Endodermal cell (in vitro differentiated cells): ENCODE measurements around the gene BRWD1. TPM values are rescaled to one million over a fixed set of nuclear protein-coding genes. Genes with fewer than 3 reads are reported as not detected.

Experiments
- DNase-seq: peaks from one replicate; pipeline ENCODE4 v3.0.0-alpha.2; 2017
- H3K27ac ChIP-seq: 2 replicates; pipeline ENCODE4 v1.5.1; 2013; ENCODE audit warnings: mild to moderate bottlenecking, low read depth, low read length, moderate library complexity
- H3K27me3 ChIP-seq: 2 replicates; pipeline ENCODE4 v1.6.1; 2013; ENCODE audit warnings: mild to moderate bottlenecking, low read length, moderate library complexity; ENCODE audit not compliant: insufficient read depth, control insufficient read depth, poor library complexity, severe bottlenecking
- H3K36me3 ChIP-seq: 2 replicates; pipeline ENCODE4 v1.7.0; 2013; ENCODE audit warnings: mild to moderate bottlenecking, low read length, moderate library complexity; ENCODE audit not compliant: control insufficient read depth, insufficient read depth
- H3K4me1 ChIP-seq: one replicate; pipeline ENCODE4 v1.7.0; 2013; ENCODE audit warnings: low read length; ENCODE audit not compliant: control insufficient read depth, insufficient read depth
- H3K4me3 ChIP-seq: 2 replicates; pipeline ENCODE4 v1.5.1; 2013; ENCODE audit warnings: mild to moderate bottlenecking, low read length, moderate library complexity
- H3K9ac ChIP-seq: 2 replicates; pipeline ENCODE4 v1.6.1; 2013; ENCODE audit warnings: mild to moderate bottlenecking, low read length, moderate library complexity; ENCODE audit not compliant: poor library complexity, severe bottlenecking; ENCODE audit errors: extremely low read depth
- H3K9me3 ChIP-seq: 2 replicates; pipeline ENCODE4 v1.6.1; 2013; ENCODE audit warnings: mild to moderate bottlenecking, low read length, moderate library complexity; ENCODE audit not compliant: control insufficient read depth
- H3K27ac Mint-ChIP-seq: 2 replicates; pipeline ENCODE4 v1.8.0; 2020; ENCODE audit warnings: mixed read lengths
- H3K27me3 Mint-ChIP-seq: 2 replicates; pipeline ENCODE4 v1.8.0; 2021; ENCODE audit warnings: mild to moderate bottlenecking, mixed read lengths; ENCODE audit not compliant: insufficient read depth
- H3K36me3 Mint-ChIP-seq: 2 replicates; pipeline ENCODE4 v1.8.0; 2020; ENCODE audit warnings: low read depth, mixed read lengths
- H3K4me1 Mint-ChIP-seq: 2 replicates; pipeline ENCODE4 v1.8.0; 2020; ENCODE audit warnings: mixed read lengths
- H3K4me3 Mint-ChIP-seq: 2 replicates; pipeline ENCODE4 v1.8.0; 2020; ENCODE audit warnings: mild to moderate bottlenecking, moderate library complexity, mixed read lengths
- H3K9me3 Mint-ChIP-seq: 2 replicates; pipeline ENCODE4 v1.8.0; 2020; ENCODE audit warnings: mild to moderate bottlenecking, mixed read lengths
- WGBS, 2 experiments: methylation state at CpG; one replicate each; pipeline versions ENCODE4 v1.1.5 to v1.1.7; 2013; ENCODE audit warnings: missing lambda C conversion rate in 2 of 2, mixed read lengths in 1 of 2; ENCODE audit not compliant: insufficient coverage in 1 of 2, insufficient read length in 1 of 2; 5-methylcytosine and 5-hydroxymethylcytosine counted together
- long read RNA-seq, 4 experiments: library from polyadenylated mRNA in 2 of 4; library from RNA in 1 of 4; library from capped mRNA in 1 of 4; stranded (forward) in 3 of 4; unstranded in 1 of 4; transcript quantifications; one replicate each; pipeline ENCODE4 v2.0.0, GENCODE V29; 2020 to 2021; ENCODE audit warnings: inconsistent platforms in 1 of 4
- polyA plus RNA-seq, 2 experiments: library from polyadenylated mRNA; stranded (reverse); fragments of 50-300 nt; gene quantifications; one replicate each; pipeline ENCODE4 v1.2.3, GENCODE V29; 2013
- total RNA-seq, 2 donors: library from RNA; stranded (reverse); fragmentation: NEBNext Ultra II Directional in 1 of 2; extraction: Animal tissue kit (Norgen Biotek cat#: 25700) in 1 of 2; gene quantifications; 2 replicates in 1 of 2; 3 replicates in 1 of 2; pipeline ENCODE4 v1.2.1, GENCODE V29; 2021
- TF ChIP-seq, protein P1 (sequence below): fragments of 200-600 bp; sonication (generic); conservative IDR thresholded peaks from 2 replicates; pipeline ENCODE4 v1.5.0; 2021; ENCODE audit warnings: antibody characterized with exemption, mild to moderate bottlenecking

The BRWD1 gene
- total RNA-seq, result 10 to 100 TPM; 64.7 to 76.1 TPM
- 34.1 TPM for polyA plus RNA-seq (2013, experiment 1 of 2)
- polyA plus RNA-seq (2013, experiment 2 of 2), result 33.0 TPM
- long read RNA-seq, experiment 1, partial matches to known transcripts, result 1 of 12 reads
- long read RNA-seq, experiment 1, other reads (novel, unspliced or antisense), result 10 of 12 reads
- long read RNA-seq, experiment 2, full-length matches to known transcripts, result 84 of 117 reads
- long read RNA-seq, experiment 2, partial matches to known transcripts, result 15 of 117 reads
- long read RNA-seq, experiment 2, other reads (novel, unspliced or antisense), result 18 of 117 reads
- long read RNA-seq, experiment 3, full-length matches to known transcripts, result 60 of 198 reads
- long read RNA-seq, experiment 3, partial matches to known transcripts, result 120 of 198 reads
- long read RNA-seq, experiment 3, other reads (novel, unspliced or antisense), result 18 of 198 reads
- long read RNA-seq, experiment 4, partial matches to known transcripts, result 5 of 5 reads
- long read RNA-seq, experiment 4, other reads (novel, unspliced or antisense), result 0 of 5 reads

DNA sequence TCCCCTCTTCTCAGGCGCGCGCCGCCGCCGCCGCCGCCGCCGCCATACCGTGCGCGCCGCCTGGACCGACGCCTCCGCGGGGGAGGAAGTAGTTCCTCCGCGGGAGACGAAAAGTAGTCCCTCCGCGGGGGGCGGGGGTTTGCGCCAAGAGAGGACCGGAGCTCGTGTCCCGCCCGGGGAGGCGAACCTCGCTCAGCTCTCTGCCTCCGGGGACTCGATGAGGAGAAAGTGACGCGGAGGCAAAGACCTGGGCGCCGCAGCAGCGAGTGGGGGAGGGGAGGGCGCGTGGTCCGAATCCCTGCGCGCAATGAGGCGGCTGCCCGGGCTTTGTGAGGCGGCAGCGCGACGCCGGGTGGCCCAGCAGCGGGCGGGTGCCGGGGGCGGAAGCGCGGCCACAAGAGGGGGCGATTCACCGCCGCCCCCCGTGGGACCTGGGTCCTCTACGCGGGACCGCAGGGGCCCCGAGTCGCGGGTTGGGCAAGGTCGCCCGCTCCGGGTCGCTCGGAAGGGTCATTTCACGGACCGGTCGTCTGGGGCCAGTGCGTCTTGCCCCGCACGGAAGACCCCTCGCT lies at the start of gene BRWD1:
Gene BRWD1, minus strand, starts transcription at position 62 of the 572 bp plus-strand sequence. CDS start 141 bp downstream, outside the sequence.
- no peaks in the 10 kb centered on the region for H3K9me3 ChIP-seq
- H3K9ac ChIP-seq, result peak within 1 kb of the TSS; percentile 88
- no peaks in the 10 kb centered on the region for H3K27me3 Mint-ChIP-seq
- TF ChIP-seq, protein P1, sequence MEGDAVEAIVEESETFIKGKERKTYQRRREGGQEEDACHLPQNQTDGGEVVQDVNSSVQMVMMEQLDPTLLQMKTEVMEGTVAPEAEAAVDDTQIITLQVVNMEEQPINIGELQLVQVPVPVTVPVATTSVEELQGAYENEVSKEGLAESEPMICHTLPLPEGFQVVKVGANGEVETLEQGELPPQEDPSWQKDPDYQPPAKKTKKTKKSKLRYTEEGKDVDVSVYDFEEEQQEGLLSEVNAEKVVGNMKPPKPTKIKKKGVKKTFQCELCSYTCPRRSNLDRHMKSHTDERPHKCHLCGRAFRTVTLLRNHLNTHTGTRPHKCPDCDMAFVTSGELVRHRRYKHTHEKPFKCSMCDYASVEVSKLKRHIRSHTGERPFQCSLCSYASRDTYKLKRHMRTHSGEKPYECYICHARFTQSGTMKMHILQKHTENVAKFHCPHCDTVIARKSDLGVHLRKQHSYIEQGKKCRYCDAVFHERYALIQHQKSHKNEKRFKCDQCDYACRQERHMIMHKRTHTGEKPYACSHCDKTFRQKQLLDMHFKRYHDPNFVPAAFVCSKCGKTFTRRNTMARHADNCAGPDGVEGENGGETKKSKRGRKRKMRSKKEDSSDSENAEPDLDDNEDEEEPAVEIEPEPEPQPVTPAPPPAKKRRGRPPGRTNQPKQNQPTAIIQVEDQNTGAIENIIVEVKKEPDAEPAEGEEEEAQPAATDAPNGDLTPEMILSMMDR, result peak; percentile 61
- H3K27ac ChIP-seq, result peak within 1 kb of the TSS; percentile 98
- peaks cover 29% of the 10 kb centered on the region for H3K36me3 ChIP-seq
- 0% methylated on average over 29 to 78 of the region's 78 CpGs for WGBS, 2 experiments
- peaks cover 13% of the 10 kb centered on the region for H3K4me1 Mint-ChIP-seq
- H3K27me3 ChIP-seq, result no peaks in the 10 kb centered on the region
- H3K4me3 Mint-ChIP-seq, result peak within 1 kb of the TSS; percentile 74
- no peaks in the 10 kb centered on the region for H3K9me3 Mint-ChIP-seq
- peaks cover 41% of the 10 kb centered on the region for H3K36me3 Mint-ChIP-seq
- H3K27ac Mint-ChIP-seq, result peak within 1 kb of the TSS; percentile 97
- DNase-seq, result peak; percentile 91
- H3K4me1 ChIP-seq, result no peaks in the 10 kb centered on the region
- H3K4me3 ChIP-seq, result peak within 1 kb of the TSS; percentile 89

DNA sequence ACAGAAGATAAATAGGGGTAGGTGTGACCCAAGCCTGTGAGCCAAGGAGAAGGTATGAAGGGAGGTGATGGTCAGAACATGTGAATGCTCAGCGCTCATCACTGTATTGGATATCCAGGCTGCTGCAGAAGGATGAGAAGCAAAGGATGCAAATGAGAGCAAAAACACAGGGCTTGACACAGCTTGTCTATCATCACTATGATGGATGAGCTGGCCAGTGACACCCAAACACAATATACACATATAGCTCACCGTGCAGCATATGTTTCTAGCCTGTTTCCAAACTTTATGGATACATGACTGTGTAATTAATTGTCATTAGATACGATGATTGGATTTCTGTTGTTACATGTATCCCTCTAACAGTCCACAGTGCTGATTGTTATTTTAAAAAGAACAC lies 49.3 kb upstream of the BRWD1 start:
- TF ChIP-seq, protein P1, result no peak
- no peak overlapping the region for H3K4me3 ChIP-seq
- H3K27ac Mint-ChIP-seq, result no peak overlapping the region
- H3K27ac ChIP-seq, result no peak overlapping the region
- no peak overlapping the region for H3K9ac ChIP-seq
- no peaks in the 10 kb centered on the region for H3K36me3 Mint-ChIP-seq
- no peak for DNase-seq
- no peaks in the 10 kb centered on the region for H3K36me3 ChIP-seq
- no peak overlapping the region for H3K4me3 Mint-ChIP-seq
- no peaks in the 10 kb centered on the region for H3K27me3 Mint-ChIP-seq
- no peaks in the 10 kb centered on the region for H3K9me3 ChIP-seq
- H3K4me1 Mint-ChIP-seq, result no peaks in the 10 kb centered on the region
- no peaks in the 10 kb centered on the region for H3K27me3 ChIP-seq
- WGBS, 2 experiments, result 90 to 93% methylated on average over 2 to 3 of the region's 3 CpGs
- no peaks in the 10 kb centered on the region for H3K4me1 ChIP-seq
- H3K9me3 Mint-ChIP-seq, result no peaks in the 10 kb centered on the region

DNA sequence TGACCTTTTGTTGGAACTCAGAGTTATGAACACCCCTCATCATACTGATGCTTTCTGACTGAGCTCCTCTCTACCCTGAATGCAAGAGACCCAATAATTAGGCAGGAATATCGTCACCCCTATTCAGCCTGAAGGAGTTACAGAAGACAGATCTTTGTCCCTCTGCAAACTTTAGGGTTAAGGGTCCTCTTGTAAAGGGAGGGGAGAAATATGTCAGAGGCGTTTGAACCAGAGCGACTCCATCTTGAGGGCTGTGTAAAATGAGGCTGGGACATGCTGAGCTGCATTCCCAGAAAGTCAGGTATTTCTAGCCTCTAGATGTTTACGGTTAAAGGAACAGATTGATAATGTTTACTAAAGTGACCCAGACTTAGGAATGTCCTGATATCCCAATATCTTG lies 46.0 kb upstream of the BRWD1 start:
- no peak overlapping the region for H3K4me3 ChIP-seq
- TF ChIP-seq, protein P1, result no peak
- H3K9me3 ChIP-seq, result no peaks in the 10 kb centered on the region
- H3K27ac ChIP-seq, result no peak overlapping the region
- no peaks in the 10 kb centered on the region for H3K27me3 ChIP-seq
- H3K4me3 Mint-ChIP-seq, result no peak overlapping the region
- H3K27me3 Mint-ChIP-seq, result no peaks in the 10 kb centered on the region
- no peaks in the 10 kb centered on the region for H3K36me3 ChIP-seq
- H3K9ac ChIP-seq, result no peak overlapping the region
- H3K4me1 ChIP-seq, result no peaks in the 10 kb centered on the region
- H3K36me3 Mint-ChIP-seq, result no peaks in the 10 kb centered on the region
- no peak for DNase-seq
- H3K4me1 Mint-ChIP-seq, result no peaks in the 10 kb centered on the region
- no peak overlapping the region for H3K27ac Mint-ChIP-seq
- whole genome bisulfite sequencing, 2 experiments, result 85 to 92% methylated on average over 3 to 4 of the region's 4 CpGs
- no peaks in the 10 kb centered on the region for H3K9me3 Mint-ChIP-seq
